GM12878 (cell line): ENCODE data around the gene CEACAM5. TPM values are rescaled to one million over a fixed set of nuclear protein-coding genes. Genes with fewer than 3 reads are reported as not detected.

Source experiments
- ATAC-seq: fragments of 200-7000 bp; cut with Tn5 transposase; 3 replicates; pipeline ENCODE4 v1.9.1; 2020; ENCODE audit warnings: mild to moderate bottlenecking, moderate library complexity
- BruUV-seq: library from RNA; stranded (reverse); fragments of 400-500 nt; replicated peaks from 2 replicates; lab custom pipeline; 2021; lab: Mats Ljungman, UMichigan
- CTCF ChIA-PET: fragments of 300-600 bp; sonication (Branson Sonifier 250); formaldehyde crosslinking; extraction: SDS; loops from one replicate; lab custom pipeline; 2021; ENCODE audit warnings: inconsistent platforms; lab: Yijun Ruan, JAX
- POLR2A ChIA-PET: fragments of 350-600 bp; formaldehyde crosslinking; extraction: SDS; loops from one replicate; lab custom pipeline; 2021; ENCODE audit warnings: inconsistent platforms; lab: Charles Lee
- RAD21 ChIA-PET: fragments of 300-600 bp; sonication (Branson Sonifier 250); formaldehyde crosslinking; loops from one replicate; lab custom pipeline; 2023; ENCODE audit warnings: antibody characterized with exemption; ENCODE audit not compliant: unreplicated experiment; lab: Charles Lee
- SMC1A ChIA-PET: fragments of 300-600 bp; sonication (Branson Sonifier 250); formaldehyde crosslinking; loops from one replicate; lab custom pipeline; 2023; ENCODE audit not compliant: unreplicated experiment, uncharacterized antibody; lab: Charles Lee
- DNase-seq: peaks from one replicate; pipeline ENCODE4 v3.0.0-alpha.2; 2011; ENCODE audit warnings: low read depth, low spot score
- FAIRE-seq: peaks from 3 replicates; lab custom pipeline; 2011; peaks lifted over from hg19 to GRCh38; lab: Jason Lieb, UNC
- H2AFZ ChIP-seq: 2 replicates; pipeline ENCODE4 v1.6.0; 2011; ENCODE audit warnings: low read depth, low read length, control low read depth; ENCODE audit not compliant: control insufficient read depth
- H3K27ac ChIP-seq: 2 replicates; pipeline ENCODE4 v1.5.1; 2011; ENCODE audit warnings: control low read depth; ENCODE audit not compliant: control insufficient read depth, insufficient read depth
- H3K27me3 ChIP-seq, 2 experiments: replicated peaks in 1 of 2; 2 replicates each; pipeline versions ENCODE4 v1.6.0 to v1.6.1; 2011; ENCODE audit warnings: low read length in 1 of 2; ENCODE audit not compliant: control insufficient read depth in 2 of 2, insufficient read depth in 2 of 2
- H3K36me3 ChIP-seq, 2 experiments: 2 replicates each; pipeline ENCODE4 v1.5.1; 2011; ENCODE audit warnings: low read length in 1 of 2; ENCODE audit not compliant: control insufficient read depth in 2 of 2, insufficient read depth in 2 of 2
- H3K4me1 ChIP-seq: 2 replicates; pipeline ENCODE4 v1.6.1; 2011; ENCODE audit warnings: mild to moderate bottlenecking, low read length, moderate library complexity, mixed read lengths; ENCODE audit not compliant: control insufficient read depth, insufficient read depth
- H3K4me2 ChIP-seq: 2 replicates; pipeline ENCODE4 v1.6.0; 2011; ENCODE audit warnings: control low read depth; ENCODE audit not compliant: control insufficient read depth, insufficient read depth
- H3K4me3 ChIP-seq: fragments of 200-600 bp; sonication (generic); 2 replicates; pipeline ENCODE4 v1.5.1; 2016
- H3K79me2 ChIP-seq: 2 replicates; pipeline ENCODE4 v1.6.0; 2011; ENCODE audit warnings: low read length; ENCODE audit not compliant: control insufficient read depth, insufficient read depth
- H3K9ac ChIP-seq: 2 replicates; pipeline ENCODE4 v1.8.0; 2011; ENCODE audit warnings: low read length, control low read depth, mixed read lengths; ENCODE audit not compliant: control insufficient read depth, insufficient read depth
- H3K9me3 ChIP-seq: replicated peaks from 3 replicates; pipeline ENCODE4 v1.5.1; 2011; ENCODE audit warnings: mild to moderate bottlenecking, low read length; ENCODE audit not compliant: control insufficient read depth, insufficient read depth
- H4K20me1 ChIP-seq: 2 replicates; pipeline ENCODE4 v1.6.0; 2011; ENCODE audit not compliant: control insufficient read depth, insufficient read depth
- ATF7 ChIP-seq: fragments of 450-650 bp; IDR thresholded peaks from 2 replicates; pipeline ENCODE4 v1.6.1; 2016; ENCODE audit warnings: low read depth, mild to moderate bottlenecking
- CHD1 ChIP-seq: IDR thresholded peaks from 2 replicates; pipeline ENCODE4 v1.6.1; 2012; ENCODE audit warnings: low read depth, low read length, improper control_type of control experiment
- NFXL1 ChIP-seq: fragments of 450-650 bp; IDR thresholded peaks from 2 replicates; pipeline ENCODE4 v1.6.1; 2017; ENCODE audit warnings: antibody characterized with exemption, mild to moderate bottlenecking, borderline replicate concordance
- NR2C1 ChIP-seq: fragments of 450-650 bp; IDR thresholded peaks from 2 replicates; pipeline ENCODE4 v1.6.1; 2017; ENCODE audit warnings: antibody characterized with exemption, mild to moderate bottlenecking, moderate library complexity
- POLR2A ChIP-seq: IDR thresholded peaks from 2 replicates; pipeline ENCODE4 v1.6.1; 2011; ENCODE audit warnings: low read depth, mild to moderate bottlenecking, low read length
- POLR2AphosphoS2 ChIP-seq: IDR thresholded peaks from 2 replicates; pipeline ENCODE4 v1.6.1; 2011; ENCODE audit warnings: low read depth, mild to moderate bottlenecking, low read length, improper control_type of control experiment, moderate library complexity
- POLR2AphosphoS5 ChIP-seq: IDR thresholded peaks from 2 replicates; pipeline ENCODE4 v1.6.1; 2011; ENCODE audit warnings: mild to moderate bottlenecking, low read length, inconsistent platforms
- RCOR1 ChIP-seq: conservative IDR thresholded peaks from 2 replicates; pipeline ENCODE4 v1.6.1; 2012; ENCODE audit warnings: low read depth, low read length, improper control_type of control experiment
- YY1 ChIP-seq: IDR thresholded peaks from 2 replicates; pipeline ENCODE4 v1.6.1; 2011; ENCODE audit warnings: low read depth, mild to moderate bottlenecking, low read length
- ZNF24 ChIP-seq: fragments of 450-650 bp; IDR thresholded peaks from 2 replicates; pipeline ENCODE4 v1.6.1; 2017; ENCODE audit warnings: antibody characterized with exemption, mild to moderate bottlenecking
- ZNF274 ChIP-seq: IDR thresholded peaks from one replicate; pipeline ENCODE4 v1.8.0; 2011; ENCODE audit not compliant: insufficient read length, insufficient read depth
- WGBS: methylation state at CpG from one replicate; pipeline ENCODE4 v1.1.6; 2016; ENCODE audit warnings: low lambda C conversion rate; ENCODE audit not compliant: insufficient replicate concordance, insufficient coverage; ENCODE audit errors: missing lambda C conversion rate; 5-methylcytosine and 5-hydroxymethylcytosine counted together
- in situ Hi-C: fragments of 300-500 bp; cut with MboI; formaldehyde crosslinking; loops from 9 replicates; pipeline ENCODE4 v1.14.3; 2018; ENCODE audit warnings: mixed read lengths
- intact Hi-C: fragments of 100-400 bp; cut with micrococcal nuclease; formaldehyde crosslinking; loops from one replicate; pipeline ENCODE4 v1.14.2; 2022; ENCODE audit not compliant: unreplicated experiment
- polyA plus RNA-seq, 11 experiments: library from polyadenylated mRNA; depleted of rRNA in 4 of 11; unstranded in 6 of 11; stranded (reverse) in 5 of 11; fragments of >200 nt; fragmentation: Nextera tagmentation in 4 of 11; fragmentation: Illumina TruSeq in 1 of 11; extraction: Ambion mirVana in 4 of 11; extraction: Trizol in 1 of 11; gene quantifications; 1 replicate in 1 of 11; 2 replicates in 10 of 11; pipeline versions ENCODE4 v1.2.1 to v1.2.3, GENCODE V29; 2011 to 2016; ENCODE audit warnings: inconsistent platforms in 2 of 11, missing spikeins in 2 of 11, low read depth in 1 of 11
- total RNA-seq, 4 experiments: library from RNA; depleted of rRNA in 3 of 4; stranded (reverse); fragments of >200 nt in 3 of 4; fragmentation: Illumina TruSeq in 1 of 4; extraction: Trizol in 1 of 4; gene quantifications; 2 replicates each; pipeline versions ENCODE4 v1.2.1 to v1.2.3, GENCODE V29; 2013 to 2021
- TF ChIP-seq, protein P1 (sequence below): fragments of 450-650 bp; IDR thresholded peaks from 2 replicates; pipeline ENCODE4 v1.6.1; 2017; ENCODE audit warnings: mild to moderate bottlenecking, moderate library complexity
- TF ChIP-seq, protein P2 (sequence below): IDR thresholded peaks from 2 replicates; pipeline ENCODE4 v1.6.1; 2011; ENCODE audit warnings: low read depth, low read length, improper control_type of control experiment, borderline replicate concordance
- TF ChIP-seq, protein P3 (sequence below): fragments of 450-650 bp; IDR thresholded peaks from 2 replicates; pipeline ENCODE4 v1.6.1; 2018; ENCODE audit warnings: borderline replicate concordance, mild to moderate bottlenecking; ENCODE audit not compliant: partially characterized antibody
- TF ChIP-seq, protein P4 (sequence below): fragments of 450-650 bp; IDR thresholded peaks from 2 replicates; pipeline ENCODE4 v1.6.1; 2016; ENCODE audit warnings: mild to moderate bottlenecking
- TF ChIP-seq, protein P5 (sequence below): IDR thresholded peaks from 2 replicates; pipeline ENCODE4 v1.6.1; 2012; ENCODE audit warnings: low read depth, low read length, improper control_type of control experiment

CEACAM5 gene
- total and polyA plus RNA-seq, 10 of the 15 experiments (the other 5 are each of a cell fraction or from before 2014, with no cell fraction given) = 0.38 TPM; not detected in 9

DNA sequence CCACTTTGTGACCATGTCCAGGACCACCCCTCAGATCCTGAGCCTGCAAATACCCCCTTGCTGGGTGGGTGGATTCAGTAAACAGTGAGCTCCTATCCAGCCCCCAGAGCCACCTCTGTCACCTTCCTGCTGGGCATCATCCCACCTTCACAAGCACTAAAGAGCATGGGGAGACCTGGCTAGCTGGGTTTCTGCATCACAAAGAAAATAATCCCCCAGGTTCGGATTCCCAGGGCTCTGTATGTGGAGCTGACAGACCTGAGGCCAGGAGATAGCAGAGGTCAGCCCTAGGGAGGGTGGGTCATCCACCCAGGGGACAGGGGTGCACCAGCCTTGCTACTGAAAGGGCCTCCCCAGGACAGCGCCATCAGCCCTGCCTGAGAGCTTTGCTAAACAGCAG is 12.7 kb upstream of the CEACAM5 start:
- DNase-seq (no peak), ATAC-seq (no peak), FAIRE-seq (no peak)
- Histone ChIP-seq H3K4me2 (no peak overlapping the region), H3K4me3 (no peak overlapping the region), H3K27ac (no peak overlapping the region), H2AFZ (no peak overlapping the region), H3K9ac (no peak overlapping the region), H3K27me3 (peaks cover 0 to 2% of the 10 kb centered on the region in 2 experiments; a peak in 2 of 4 replicates), H3K36me3 (no peaks in the 10 kb centered on the region), H3K9me3 (no peaks in the 10 kb centered on the region), H4K20me1 (no peaks in the 10 kb centered on the region), H3K79me2 (no peaks in the 10 kb centered on the region), H3K4me1 (no peaks in the 10 kb centered on the region)
- ChIA-PET RAD21 (no interaction called here), SMC1A (no interaction called here), POLR2A (no interaction called here), CTCF (interaction anchor here (1.1 kb wide), 1 partner anchor 11 kb away, joined by 4 read pairs; no protein-coding TSS in a partner anchor)
- 33% methylated on average over 2 of the region's 2 CpGs for WGBS
- intact Hi-C loops = no loop called here
- in situ Hi-C loops = no loop called here
- no TSS peak for BruUV-seq
- TF ChIP-seq POLR2AphosphoS5 (no peak), YY1 (no peak), POLR2A (no peak), RCOR1 (no peak), POLR2AphosphoS2 (no peak), ATF7 (no peak), ZNF274 (no peak), NR2C1 (no peak), ZNF24 (no peak), CHD1 (no peak), NFXL1 (no peak)
- TF ChIP-seq, protein P1, sequence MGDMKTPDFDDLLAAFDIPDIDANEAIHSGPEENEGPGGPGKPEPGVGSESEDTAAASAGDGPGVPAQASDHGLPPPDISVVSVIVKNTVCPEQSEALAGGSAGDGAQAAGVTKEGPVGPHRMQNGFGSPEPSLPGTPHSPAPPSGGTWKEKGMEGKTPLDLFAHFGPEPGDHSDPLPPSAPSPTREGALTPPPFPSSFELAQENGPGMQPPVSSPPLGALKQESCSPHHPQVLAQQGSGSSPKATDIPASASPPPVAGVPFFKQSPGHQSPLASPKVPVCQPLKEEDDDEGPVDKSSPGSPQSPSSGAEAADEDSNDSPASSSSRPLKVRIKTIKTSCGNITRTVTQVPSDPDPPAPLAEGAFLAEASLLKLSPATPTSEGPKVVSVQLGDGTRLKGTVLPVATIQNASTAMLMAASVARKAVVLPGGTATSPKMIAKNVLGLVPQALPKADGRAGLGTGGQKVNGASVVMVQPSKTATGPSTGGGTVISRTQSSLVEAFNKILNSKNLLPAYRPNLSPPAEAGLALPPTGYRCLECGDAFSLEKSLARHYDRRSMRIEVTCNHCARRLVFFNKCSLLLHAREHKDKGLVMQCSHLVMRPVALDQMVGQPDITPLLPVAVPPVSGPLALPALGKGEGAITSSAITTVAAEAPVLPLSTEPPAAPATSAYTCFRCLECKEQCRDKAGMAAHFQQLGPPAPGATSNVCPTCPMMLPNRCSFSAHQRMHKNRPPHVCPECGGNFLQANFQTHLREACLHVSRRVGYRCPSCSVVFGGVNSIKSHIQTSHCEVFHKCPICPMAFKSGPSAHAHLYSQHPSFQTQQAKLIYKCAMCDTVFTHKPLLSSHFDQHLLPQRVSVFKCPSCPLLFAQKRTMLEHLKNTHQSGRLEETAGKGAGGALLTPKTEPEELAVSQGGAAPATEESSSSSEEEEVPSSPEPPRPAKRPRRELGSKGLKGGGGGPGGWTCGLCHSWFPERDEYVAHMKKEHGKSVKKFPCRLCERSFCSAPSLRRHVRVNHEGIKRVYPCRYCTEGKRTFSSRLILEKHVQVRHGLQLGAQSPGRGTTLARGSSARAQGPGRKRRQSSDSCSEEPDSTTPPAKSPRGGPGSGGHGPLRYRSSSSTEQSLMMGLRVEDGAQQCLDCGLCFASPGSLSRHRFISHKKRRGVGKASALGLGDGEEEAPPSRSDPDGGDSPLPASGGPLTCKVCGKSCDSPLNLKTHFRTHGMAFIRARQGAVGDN = no peak
- TF ChIP-seq, protein P2, sequence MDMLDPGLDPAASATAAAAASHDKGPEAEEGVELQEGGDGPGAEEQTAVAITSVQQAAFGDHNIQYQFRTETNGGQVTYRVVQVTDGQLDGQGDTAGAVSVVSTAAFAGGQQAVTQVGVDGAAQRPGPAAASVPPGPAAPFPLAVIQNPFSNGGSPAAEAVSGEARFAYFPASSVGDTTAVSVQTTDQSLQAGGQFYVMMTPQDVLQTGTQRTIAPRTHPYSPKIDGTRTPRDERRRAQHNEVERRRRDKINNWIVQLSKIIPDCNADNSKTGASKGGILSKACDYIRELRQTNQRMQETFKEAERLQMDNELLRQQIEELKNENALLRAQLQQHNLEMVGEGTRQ = no peak
- TF ChIP-seq, protein P3, sequence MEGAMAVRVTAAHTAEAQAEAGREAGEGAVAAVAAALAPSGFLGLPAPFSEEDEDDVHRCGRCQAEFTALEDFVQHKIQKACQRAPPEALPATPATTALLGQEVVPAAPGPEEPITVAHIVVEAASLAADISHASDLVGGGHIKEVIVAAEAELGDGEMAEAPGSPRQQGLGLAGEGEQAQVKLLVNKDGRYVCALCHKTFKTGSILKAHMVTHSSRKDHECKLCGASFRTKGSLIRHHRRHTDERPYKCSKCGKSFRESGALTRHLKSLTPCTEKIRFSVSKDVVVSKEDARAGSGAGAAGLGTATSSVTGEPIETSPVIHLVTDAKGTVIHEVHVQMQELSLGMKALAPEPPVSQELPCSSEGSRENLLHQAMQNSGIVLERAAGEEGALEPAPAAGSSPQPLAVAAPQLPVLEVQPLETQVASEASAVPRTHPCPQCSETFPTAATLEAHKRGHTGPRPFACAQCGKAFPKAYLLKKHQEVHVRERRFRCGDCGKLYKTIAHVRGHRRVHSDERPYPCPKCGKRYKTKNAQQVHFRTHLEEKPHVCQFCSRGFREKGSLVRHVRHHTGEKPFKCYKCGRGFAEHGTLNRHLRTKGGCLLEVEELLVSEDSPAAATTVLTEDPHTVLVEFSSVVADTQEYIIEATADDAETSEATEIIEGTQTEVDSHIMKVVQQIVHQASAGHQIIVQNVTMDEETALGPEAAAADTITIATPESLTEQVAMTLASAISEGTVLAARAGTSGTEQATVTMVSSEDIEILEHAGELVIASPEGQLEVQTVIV = no peak
- TF ChIP-seq, protein P4, sequence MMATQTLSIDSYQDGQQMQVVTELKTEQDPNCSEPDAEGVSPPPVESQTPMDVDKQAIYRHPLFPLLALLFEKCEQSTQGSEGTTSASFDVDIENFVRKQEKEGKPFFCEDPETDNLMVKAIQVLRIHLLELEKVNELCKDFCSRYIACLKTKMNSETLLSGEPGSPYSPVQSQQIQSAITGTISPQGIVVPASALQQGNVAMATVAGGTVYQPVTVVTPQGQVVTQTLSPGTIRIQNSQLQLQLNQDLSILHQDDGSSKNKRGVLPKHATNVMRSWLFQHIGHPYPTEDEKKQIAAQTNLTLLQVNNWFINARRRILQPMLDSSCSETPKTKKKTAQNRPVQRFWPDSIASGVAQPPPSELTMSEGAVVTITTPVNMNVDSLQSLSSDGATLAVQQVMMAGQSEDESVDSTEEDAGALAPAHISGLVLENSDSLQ = no peak
- TF ChIP-seq, protein P5, sequence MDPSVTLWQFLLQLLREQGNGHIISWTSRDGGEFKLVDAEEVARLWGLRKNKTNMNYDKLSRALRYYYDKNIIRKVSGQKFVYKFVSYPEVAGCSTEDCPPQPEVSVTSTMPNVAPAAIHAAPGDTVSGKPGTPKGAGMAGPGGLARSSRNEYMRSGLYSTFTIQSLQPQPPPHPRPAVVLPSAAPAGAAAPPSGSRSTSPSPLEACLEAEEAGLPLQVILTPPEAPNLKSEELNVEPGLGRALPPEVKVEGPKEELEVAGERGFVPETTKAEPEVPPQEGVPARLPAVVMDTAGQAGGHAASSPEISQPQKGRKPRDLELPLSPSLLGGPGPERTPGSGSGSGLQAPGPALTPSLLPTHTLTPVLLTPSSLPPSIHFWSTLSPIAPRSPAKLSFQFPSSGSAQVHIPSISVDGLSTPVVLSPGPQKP = no peak
